Amygdala (tissue), 56 donors: ENCODE measurements around the gene TCF3.

Experiments used
- DNase-seq, 56 donors: peaks; one replicate each; lab custom pipeline; 2025; lab: John Stamatoyannopoulos, UW

TCF3 gene

DNA sequence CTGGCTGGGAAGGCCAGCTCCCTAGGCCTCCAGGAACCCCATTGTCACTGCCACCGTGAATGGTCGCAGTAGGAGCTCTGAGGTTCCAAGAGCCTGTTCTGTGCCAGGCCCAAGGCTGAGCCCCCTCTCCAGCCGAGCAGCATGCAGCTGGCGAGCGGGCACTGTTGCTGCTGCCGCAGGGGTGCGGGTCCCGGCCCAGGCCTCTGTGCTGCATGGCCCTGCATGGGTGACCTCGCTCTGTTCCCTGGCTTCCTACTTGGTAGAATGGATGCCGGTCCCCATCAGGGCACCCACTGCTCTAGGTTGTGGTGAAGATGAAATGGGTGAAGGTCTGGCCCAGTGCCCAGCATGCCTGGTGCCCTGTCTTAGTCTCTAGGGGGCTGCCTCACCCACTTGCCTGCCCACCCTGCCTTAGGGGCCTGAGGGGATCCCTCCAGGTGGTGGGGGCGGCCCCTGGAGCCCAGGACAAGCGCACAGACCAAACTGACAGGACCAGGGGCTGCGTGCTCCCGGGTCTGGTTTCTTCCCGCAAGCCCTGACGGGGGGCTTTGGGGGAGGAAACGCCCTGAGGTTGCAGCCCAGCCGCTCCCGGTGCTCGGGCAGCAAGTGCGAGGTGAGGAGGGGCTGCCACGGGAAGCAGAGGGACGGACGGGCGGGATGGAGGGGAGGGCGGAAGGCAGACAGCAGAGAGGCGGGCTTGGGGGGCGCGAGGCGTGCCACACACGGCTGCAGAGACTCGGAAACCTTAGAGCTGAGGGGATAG, 38.4 kb downstream of the TCF3 start:
- no peak for DNase-seq

DNA sequence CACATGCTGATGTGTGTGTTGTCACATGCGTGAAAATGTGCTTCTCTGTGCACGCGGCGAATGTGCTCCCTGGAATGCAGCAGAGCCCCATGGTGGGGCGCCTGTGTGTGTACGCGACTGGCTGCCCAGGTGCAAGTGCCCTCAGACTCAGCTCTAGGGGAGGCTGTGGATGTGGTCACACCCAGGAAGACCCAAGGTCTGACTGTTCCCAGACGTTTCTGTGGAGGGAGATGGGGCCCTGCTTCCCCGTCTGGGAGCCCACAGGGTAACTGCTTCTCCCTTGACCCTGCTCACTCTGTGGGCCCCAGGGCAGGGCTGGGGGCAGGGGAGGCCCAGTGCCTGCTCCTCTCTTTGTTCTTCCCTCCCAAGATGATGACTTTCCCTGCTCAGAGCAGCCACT, 39.3 kb downstream of the TCF3 start:
- DNase-seq = no peak

GRCh38 chr19:1612114-1613086, 40.0 kb downstream of the TCF3 start:
- no peak for DNase-seq

GRCh38 chr19:1611353-1611752, 41.1 kb downstream of the TCF3 start:
- no peak for DNase-seq

- DNase-seq = no peak
These were observed 41.8 kb downstream of the TCF3 start for GRCh38 chr19:1610579-1610978.

DNA sequence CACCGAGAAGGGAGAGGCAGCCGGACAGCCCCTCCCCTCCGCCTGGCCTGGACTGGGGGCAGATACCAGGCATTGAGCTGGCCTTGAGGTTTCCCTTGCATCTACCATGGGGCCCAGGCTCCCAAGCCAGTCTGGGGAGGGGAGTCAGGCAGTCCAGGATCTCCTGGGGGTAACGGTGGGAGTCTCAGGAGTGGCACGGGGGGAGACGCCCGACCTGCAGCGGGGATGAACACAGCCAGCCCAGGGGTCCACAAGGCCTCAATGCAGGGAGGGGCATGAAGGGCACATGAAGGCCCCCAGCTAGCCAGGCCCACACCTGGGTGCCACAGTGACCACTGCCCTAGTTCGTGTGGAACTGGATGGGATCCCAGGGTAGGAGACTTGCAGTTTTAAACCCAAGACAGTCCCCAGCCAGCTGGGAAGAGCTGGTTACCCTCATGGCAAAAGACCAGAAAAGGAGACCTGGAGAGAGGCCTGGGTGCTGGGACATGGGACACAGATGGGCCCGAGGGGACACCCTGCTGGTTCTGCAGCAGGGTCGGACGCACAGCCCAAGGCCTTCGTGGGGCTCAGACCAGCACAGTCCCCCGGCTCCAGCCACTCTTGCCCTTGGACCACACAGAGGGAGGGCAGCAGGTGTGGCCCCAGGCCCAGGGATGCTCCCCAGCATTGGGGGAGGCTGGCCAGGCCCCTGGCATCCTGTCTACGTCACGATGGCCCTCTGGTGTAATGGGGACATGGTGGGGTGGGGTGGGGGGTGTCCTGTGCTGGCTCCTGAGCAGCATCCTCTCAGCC, 42.5 kb downstream of the TCF3 start:
- DNase-seq = no peak

DNA sequence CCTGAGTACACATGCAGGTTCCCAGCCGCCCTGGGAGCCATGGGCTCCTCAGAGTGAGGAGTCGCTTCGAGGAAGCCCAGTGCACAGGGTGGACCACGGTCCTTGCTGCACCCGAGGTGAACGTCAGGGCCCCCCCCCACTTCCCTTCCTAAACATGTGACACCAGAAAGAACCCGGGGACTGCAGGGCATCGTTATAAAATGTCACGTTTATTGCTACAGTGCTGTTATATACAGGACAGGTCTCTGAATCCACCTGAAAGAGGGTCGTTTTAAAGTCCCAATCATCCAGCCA, 43.4 kb downstream of the TCF3 start:
- no peak for DNase-seq

GRCh38 chr19:1608359-1609102, 43.9 kb downstream of the TCF3 start:
- DNase-seq = no peak

DNA sequence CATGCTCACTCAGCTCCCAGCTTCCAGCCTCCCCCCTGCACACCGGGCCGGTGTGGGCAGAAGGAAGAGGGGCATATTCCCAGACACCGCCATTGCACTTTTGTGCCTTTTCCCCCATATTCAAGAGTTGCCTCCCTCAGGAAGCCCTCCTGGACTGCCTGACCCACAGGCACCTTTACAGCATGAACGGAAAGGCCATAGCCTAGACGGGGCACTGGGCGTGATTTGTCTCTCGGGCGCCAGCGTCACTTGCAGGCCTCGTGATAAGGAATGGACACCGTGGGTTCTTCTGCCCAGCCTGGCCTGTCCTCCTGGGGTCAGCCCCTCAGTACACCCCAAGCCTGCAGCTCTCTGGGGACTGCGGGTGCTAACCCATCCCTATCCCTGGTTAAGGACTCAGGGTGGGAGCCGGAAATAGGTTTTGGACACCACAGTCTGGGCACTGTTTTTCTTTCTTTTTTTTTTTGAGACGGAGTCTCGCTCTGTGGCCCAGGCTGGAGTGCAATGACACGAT, 46.2 kb downstream of the TCF3 start:
- DNase-seq = peak in 2 of 56 donors; percentile 41 to 64

DNA sequence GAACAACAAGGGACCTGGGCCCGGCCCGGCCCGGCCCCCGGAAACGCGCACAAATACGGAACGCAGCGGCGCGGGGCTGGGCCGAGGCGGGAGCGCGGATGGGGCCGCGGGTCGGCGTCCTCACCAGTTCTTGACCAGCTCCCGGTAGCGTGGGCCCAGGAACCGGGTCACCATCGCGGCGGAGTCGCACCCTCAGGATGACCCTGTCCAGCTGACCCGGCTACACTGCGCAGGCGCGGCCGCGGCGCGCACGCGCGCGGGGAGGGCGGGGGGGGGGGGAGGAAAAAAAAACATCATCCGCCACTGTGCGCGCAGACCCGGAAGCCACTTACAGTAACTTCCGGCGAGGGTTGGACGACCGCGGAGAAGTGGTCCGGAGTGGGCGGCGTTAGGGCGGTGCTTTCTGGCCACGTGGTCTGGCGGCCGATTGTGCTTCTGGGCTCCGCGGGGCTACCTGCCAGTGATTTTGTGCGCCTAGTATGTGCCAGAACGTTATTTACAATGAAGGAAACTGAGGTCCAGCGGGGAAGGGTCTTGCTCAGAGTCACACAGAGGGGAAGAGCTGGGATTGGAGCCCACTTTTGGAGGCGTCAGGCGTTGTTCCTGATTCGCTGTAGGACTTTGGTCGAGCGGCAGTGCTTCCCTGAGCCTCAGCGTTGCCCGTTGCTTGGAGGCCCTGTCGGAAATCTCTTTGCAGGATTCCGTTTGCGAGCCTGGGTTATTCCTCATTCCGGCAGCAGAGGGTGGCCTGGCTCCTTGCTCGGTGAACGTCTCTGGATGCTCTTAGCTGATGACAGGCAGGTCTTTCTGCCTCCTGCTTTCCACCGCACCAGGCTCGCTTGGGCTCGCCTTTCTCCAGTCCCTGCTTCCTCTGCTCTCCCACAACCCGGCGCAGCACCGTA, 46.9 kb downstream of the TCF3 start, which contains the start of gene UQCR11:
UQCR11 (minus strand) TSS at position 227 of the 902 bp plus-strand sequence; CDS start at position 174, 53 bp downstream.
- DNase-seq = peak; percentile 66 to 97 (median 93)

DNA sequence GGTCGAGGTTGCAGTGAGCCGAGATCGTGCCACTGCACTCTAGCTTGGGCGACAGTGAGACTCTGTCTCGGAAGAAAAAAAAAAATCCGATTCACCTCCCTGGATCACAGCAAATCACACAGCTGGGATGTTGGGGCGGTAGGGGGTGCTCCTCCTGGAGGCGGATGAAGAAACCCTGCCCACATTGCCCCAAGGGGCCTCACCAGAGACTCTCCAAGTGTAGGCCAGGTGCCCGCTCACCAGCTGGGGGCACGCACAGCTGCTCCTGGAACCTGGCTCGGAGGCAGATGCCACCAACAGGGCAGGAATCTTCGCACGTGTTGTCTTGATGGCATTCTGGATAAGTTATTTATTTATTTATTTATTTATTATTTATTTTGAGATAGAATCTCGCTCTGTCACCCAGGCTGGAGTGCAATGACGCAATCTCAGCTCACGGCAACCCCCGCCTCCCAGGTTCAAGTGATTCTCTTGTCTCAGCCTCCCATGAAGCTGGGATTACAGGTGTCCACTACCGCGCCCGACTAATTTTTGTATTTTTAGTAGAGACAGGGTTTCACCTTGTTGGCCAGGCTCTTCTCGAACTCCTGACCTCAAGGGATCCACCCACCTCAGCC, 50.2 kb downstream of the TCF3 start:
- no peak for DNase-seq

DNA sequence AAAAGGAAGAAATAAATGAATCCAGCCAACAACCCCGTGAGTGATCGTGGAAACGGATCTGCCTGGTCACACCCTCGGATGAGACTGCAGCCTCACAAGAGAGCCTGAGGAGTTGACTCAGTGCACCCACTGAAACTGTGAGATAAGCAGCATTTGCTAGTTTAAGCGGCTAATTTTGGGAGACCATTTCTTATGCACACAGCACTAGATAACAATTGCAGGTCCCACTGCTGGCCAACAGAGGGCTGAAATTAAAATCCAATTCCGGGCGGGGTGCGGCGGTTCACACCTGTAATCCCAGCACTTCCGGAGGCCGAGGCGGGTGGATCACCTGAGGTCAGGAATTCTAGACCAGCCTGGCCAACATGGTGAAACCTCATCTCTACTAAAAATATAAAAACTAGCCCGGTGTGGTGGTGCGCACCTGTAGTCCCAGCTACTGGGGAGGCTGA, 50.8 kb downstream of the TCF3 start:
- peak in 1 of 56 donors; percentile 4 for DNase-seq

DNA sequence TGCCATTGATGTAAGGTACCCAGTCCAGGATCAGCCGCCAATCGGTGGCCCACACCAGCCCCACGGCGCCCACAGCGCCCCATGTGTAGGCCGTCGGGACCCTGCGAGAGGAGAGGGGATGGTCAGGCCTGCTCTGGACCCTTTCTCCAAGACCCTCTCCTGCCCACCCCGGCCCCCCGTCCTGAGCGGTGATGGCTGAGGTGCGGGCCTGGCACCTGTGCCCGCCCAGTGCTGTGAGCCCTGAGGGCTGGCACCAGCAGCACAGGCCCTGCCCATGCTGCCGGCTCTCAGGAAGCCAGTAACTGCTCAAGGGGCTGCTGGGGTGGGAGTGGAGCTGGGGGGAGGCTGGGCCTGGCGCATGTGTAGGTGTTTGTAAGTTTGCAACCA, 53.0 kb downstream of the TCF3 start:
- DNase-seq = no peak

GRCh38 chr19:1598777-1599459, 53.5 kb downstream of the TCF3 start:
- no peak for DNase-seq

- peak in 1 of 56 donors; percentile 9 for DNase-seq
These were observed 59.0 kb downstream of the TCF3 start for GRCh38 chr19:1593501-1593772.

DNA sequence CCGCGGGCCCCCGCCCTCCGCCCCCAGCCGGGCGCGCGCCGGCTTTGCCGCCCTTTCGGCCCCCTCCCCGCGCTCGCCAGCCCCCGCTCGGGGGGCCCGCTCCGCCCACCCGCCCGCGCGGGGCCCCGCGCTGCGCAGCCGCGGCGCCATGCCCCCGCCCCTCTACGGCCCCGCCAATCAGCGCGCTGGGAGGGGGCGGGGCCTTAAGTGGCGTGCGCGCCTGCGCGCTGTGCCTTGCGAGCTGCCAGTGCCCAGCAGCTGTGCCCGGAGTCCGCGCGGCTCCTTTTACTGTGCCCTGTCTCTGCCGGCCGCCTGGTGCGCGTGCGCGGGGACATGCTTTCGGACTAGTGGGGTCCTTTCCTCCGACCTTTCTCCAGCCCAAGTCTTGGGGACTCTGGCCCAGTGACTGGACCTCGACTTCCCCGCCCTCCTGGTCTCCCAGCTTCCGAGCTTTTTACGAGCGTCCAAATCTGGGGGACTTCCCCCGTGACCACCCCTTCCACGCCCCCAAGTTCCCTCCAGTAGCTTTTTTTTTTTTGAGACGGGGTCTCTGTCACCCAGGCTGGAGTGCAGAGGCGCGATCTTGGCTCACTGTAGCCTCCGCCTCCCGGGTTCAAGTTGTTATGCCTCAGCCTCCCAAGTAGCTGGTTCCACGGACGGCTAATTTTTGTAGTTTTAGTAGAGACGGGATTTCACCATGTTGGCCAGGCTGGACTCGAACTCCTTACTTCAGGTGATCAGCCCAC, 59.5 kb downstream of the TCF3 start, which contains the start of gene MBD3:
MBD3 (minus strand) TSS at position 111 of the 746 bp plus-strand sequence. CDS start 234 bp downstream, outside the sequence.
- DNase-seq = peak in 55 of 56 donors; percentile 43 to 95 (median 85)
